BLaER1 treated with 17β-estradiol and CSF1 and Interleukin-3, amounts not matched to agents 10 nM and 100 nM (cell line): ENCODE data around the gene NOL8.
A peak's percentile ranks its signal among the peaks of the same experiment; 100 is the strongest.

Experiments
- H3K27ac ChIP-seq, 11 experiments: shearing (Covaris generic); formaldehyde crosslinking; 2 replicates each; pipeline ENCODE4 v1.8.1; 2022
- H3K27me3 ChIP-seq, 11 experiments: shearing (Covaris generic); formaldehyde crosslinking; 2 replicates each; pipeline ENCODE4 v1.8.1; 2022
- H3K36me3 ChIP-seq, 11 experiments: shearing (Covaris generic); formaldehyde crosslinking; 2 replicates each; pipeline ENCODE4 v1.8.1; 2022
- H3K4me1 ChIP-seq, 10 experiments: shearing (Covaris generic); formaldehyde crosslinking; 2 replicates each; pipeline ENCODE4 v1.8.1; 2022
- H3K4me2 ChIP-seq, 11 experiments: shearing (Covaris generic); formaldehyde crosslinking; 2 replicates each; pipeline ENCODE4 v1.8.1; 2022
- H3K4me3 ChIP-seq, 10 experiments: shearing (Covaris generic); formaldehyde crosslinking; 2 replicates each; pipeline ENCODE4 v1.8.1; 2022
- H3K9ac ChIP-seq, 11 experiments: shearing (Covaris generic); formaldehyde crosslinking; 2 replicates each; pipeline ENCODE4 v1.8.1; 2022
- H3K9me3 ChIP-seq, 11 experiments: shearing (Covaris generic); formaldehyde crosslinking; replicated peaks in 1 of 11; 2 replicates each; pipeline ENCODE4 v1.8.1; 2022
- H4K20me1 ChIP-seq, 11 experiments: shearing (Covaris generic); formaldehyde crosslinking; 2 replicates each; pipeline ENCODE4 v1.8.1; 2022
- Cebpa-rat ChIP-seq, 11 experiments: shearing (Covaris generic); IDR thresholded peaks; 2 replicates each; pipeline ENCODE4 v1.8.1; 2022

Gene NOL8

DNA sequence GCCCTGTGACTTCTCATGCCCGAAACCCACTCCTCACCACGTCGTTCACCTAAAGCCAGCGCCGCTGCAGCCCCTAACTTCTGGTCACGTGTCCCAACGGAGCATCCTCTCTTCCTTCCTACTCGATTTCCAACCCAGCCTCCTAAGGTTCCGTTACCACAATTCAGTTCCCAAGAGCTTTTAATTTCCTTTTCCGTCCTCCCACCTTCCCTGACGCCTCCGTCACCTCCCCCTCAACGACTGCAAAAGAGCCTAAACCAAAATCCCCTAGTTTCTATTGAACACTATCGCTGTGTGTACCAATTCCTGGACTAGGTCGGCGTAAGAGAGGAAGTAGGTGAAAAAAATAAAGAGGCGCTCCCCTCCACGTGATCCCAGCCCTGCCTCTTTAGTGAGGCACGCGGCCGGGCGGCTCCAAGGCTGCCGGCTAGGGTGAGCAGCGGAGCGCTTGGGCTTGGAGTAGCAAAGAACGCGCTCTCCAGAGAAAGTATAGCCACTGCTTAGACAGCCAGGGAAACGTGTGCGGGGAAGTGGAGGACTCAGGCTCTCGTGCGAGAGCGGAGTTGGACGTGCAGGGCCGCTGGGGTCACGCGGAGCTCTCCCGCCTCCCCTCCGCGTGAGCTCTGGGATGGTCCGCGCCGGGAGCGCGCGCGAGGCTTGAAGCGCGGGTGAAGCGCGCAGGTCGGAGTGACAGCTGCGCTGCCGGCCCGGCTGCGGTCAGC is at the start of gene NOL8, which contains the start of gene CENPP:
Gene NOL8 (minus strand): TSS at position 82 of the 722 bp plus-strand sequence. CDS start 1,189 bp downstream, outside the sequence.
Gene CENPP (plus strand): TSS at position 685 of the 722 bp plus-strand sequence.
- Histone ChIP-seq H3K27me3 (no peaks in the 10 kb centered on the region), H4K20me1 (0 out of 22 replicates have a peak, but pooled peaks cover 0 to 5% (median 0%) of the 10 kb centered on the region in 11 experiments), H3K4me3 (peak within 1 kb of the TSS; percentile 67 to 96 (median 82)), H3K27ac (peak within 1 kb of the TSS; percentile 94 to 100 (median 99)), H3K9ac (peak within 1 kb of the TSS; percentile 91 to 100 (median 99)), H3K9me3 (no peaks in the 10 kb centered on the region), H3K4me1 (peaks cover 29 to 41% (median 33%) of the 10 kb centered on the region in 10 experiments), H3K36me3 (peaks cover 28 to 35% (median 29%) of the 10 kb centered on the region in 11 experiments), H3K4me2 (peak within 1 kb of the TSS; percentile 79 to 95 (median 86))
- TF ChIP-seq Cebpa-rat (IDR thresholded peaks at IDR 0.05) = no peak

DNA sequence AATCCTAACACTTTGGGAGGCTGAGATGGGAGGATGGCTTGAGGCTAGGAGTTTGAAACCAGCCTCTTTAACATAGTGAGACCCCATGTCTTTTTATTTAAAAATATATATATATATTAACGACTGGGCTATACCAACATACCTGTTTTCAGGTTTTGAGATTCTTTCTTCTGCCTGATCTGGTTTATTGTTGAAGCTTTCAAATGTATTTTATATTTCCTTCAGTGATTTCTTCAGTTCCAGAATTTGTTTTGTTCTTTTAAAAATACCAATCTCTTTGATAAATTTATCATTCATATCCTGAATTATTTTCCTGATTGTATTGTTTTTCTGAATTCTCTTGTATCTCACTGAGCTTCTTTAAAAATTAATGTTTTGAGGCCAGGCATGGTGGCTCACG is 48.0 kb upstream of the NOL8 start:
- H4K20me1 ChIP-seq = no peaks in the 10 kb centered on the region
- H3K36me3 ChIP-seq = peaks cover 8 to 63% (median 36%) of the 10 kb centered on the region in 11 experiments; a peak in 20 of 22 replicates
- no peak overlapping the region for H3K27ac ChIP-seq
- no peak overlapping the region; a peak in 4 of 20 replicates for H3K4me3 ChIP-seq
- no peaks in the 10 kb centered on the region for H3K27me3 ChIP-seq
- no peak for TF ChIP-seq Cebpa-rat (IDR thresholded peaks at IDR 0.05)
- H3K9me3 ChIP-seq = peaks cover 33 to 51% (median 45%) of the 10 kb centered on the region in 11 experiments
- H3K4me2 ChIP-seq = no peak overlapping the region
- no peak overlapping the region for H3K9ac ChIP-seq
- H3K4me1 ChIP-seq = no peaks in the 10 kb centered on the region

DNA sequence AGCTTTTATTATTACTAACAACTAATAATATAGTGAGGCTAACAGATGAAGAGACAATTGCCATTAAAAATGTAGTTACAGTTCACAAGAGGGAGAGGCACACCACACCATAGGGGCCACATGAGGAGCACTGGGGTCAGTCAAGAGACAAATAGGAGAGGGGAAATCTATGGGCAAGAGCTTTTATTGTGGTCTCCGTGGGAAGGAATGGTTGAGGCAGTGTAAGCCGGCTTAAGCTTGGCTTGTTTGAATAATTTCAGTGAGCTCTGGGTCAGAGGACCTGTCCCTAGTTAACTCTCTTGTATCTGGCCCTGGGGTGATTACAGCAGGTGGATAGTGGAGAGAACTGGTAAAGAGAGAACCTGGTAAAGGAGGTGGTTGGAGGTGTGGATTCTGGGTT is 43.9 kb upstream of the NOL8 start:
- TF ChIP-seq Cebpa-rat (IDR thresholded peaks at IDR 0.05) = no peak
- Histone ChIP-seq H3K27ac (no peak overlapping the region), H3K4me2 (no peak overlapping the region), H3K4me1 (no peaks in the 10 kb centered on the region), H3K27me3 (no peaks in the 10 kb centered on the region), H3K4me3 (no peak overlapping the region), H3K9me3 (peaks cover 18 to 27% (median 25%) of the 10 kb centered on the region in 11 experiments), H3K36me3 (peaks cover 14 to 75% (median 49%) of the 10 kb centered on the region in 11 experiments; a peak in 20 of 22 replicates), H3K9ac (no peak overlapping the region), H4K20me1 (no peaks in the 10 kb centered on the region)

DNA sequence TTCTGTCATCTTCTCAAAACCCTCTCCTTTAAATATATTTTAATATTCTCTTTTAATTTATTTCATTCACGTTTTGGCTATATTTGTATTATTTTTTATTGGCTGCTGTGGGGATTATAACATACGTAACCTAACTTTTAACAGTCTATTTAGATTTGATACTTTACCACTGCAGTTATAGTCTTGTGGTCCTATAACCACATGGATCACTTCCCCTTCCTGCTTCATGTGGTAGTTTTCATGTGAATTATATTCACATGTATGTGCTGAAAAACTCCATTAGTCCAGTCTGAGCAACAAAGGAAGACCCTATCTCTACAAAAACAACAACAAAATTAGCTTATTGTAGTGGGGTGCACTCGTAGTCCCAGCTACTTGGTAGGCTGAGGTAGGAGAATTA is 34.9 kb upstream of the NOL8 start:
- Histone ChIP-seq H3K9me3 (peaks cover 21 to 41% (median 25%) of the 10 kb centered on the region in 11 experiments), H3K27ac (0 out of 22 replicates have a peak overlapping the region, but pooled peaks of 2 of the 11 experiments have one; percentile 1 to 21), H3K9ac (no peak overlapping the region), H3K27me3 (no peaks in the 10 kb centered on the region), H4K20me1 (no peaks in the 10 kb centered on the region), H3K4me1 (peaks cover 9 to 12% (median 11%) of the 10 kb centered on the region in 10 experiments; a peak in 19 of 20 replicates), H3K4me2 (peak overlapping the region; percentile 10 to 54 (median 40); a peak in 18 of 22 replicates), H3K36me3 (peaks cover 6 to 38% (median 28%) of the 10 kb centered on the region in 11 experiments; a peak in 20 of 22 replicates), H3K4me3 (no peak overlapping the region)
- no peak for TF ChIP-seq Cebpa-rat (IDR thresholded peaks at IDR 0.05)

GRCh38 chr9:92359394-92359995 is 34.3 kb upstream of the NOL8 start:
- Histone ChIP-seq H3K4me1 (peaks cover 9 to 12% (median 11%) of the 10 kb centered on the region in 10 experiments; a peak in 19 of 20 replicates), H3K27me3 (no peaks in the 10 kb centered on the region), H3K27ac (0 out of 22 replicates have a peak overlapping the region, but pooled peaks of 2 of the 11 experiments have one; percentile 4 to 10), H3K4me2 (peak overlapping the region in 9 of 11 experiments; percentile 10 to 54 (median 43); a peak in 15 of 22 replicates), H3K36me3 (peaks cover 9 to 38% (median 28%) of the 10 kb centered on the region in 11 experiments; a peak in 21 of 22 replicates), H3K4me3 (no peak overlapping the region), H4K20me1 (no peaks in the 10 kb centered on the region), H3K9ac (0 out of 22 replicates have a peak overlapping the region, but pooled peaks of 1 of the 11 experiments have one; percentile 24), H3K9me3 (peaks cover 27 to 47% (median 31%) of the 10 kb centered on the region in 11 experiments)
- TF ChIP-seq Cebpa-rat (IDR thresholded peaks at IDR 0.05) = no peak

DNA sequence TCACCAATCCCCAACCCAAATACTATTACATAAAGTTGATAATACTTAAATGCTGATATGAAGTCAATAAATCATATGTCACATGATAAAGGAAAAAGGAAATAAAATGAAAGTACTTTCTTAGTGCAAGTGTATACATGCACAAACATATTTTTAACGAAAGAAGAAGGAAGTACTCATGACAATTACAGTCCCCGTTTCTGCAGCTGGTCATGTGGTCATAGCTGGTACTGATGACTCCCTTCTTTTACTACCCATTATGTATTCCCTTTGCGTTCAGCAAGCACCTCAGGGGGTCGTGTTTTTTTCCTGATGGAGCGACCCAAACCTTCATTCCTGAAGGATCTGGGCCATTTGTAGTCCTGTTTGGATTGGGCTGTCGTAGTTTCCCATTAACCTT is 27.9 kb upstream of the NOL8 start:
- Histone ChIP-seq H3K9ac (no peak overlapping the region), H3K4me2 (no peak overlapping the region), H4K20me1 (no peaks in the 10 kb centered on the region), H3K27ac (no peak overlapping the region), H3K9me3 (peaks cover 39 to 51% (median 47%) of the 10 kb centered on the region in 11 experiments), H3K27me3 (no peaks in the 10 kb centered on the region), H3K36me3 (peaks cover 23 to 83% (median 63%) of the 10 kb centered on the region in 11 experiments), H3K4me1 (no peaks in the 10 kb centered on the region), H3K4me3 (no peak overlapping the region)
- TF ChIP-seq Cebpa-rat (IDR thresholded peaks at IDR 0.05) = no peak

DNA sequence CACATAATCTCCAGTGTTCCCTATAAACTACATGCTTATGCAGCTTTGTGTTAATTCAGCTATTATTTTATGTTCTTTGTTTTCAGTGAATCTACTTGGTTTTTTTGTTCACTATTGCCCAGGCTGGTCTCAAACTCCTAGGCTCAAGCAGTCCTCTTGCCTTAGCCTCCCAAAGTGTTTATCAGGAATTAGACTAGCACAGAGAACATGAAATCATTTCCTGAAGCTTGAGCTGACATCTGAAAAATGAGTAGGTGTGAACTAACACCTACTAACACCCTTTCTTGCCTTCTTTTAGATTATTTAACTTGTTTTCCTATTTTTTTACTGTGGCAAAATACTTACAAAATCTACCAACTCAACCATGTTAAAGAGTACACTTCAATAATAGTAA is 25.6 kb upstream of the NOL8 start:
- Histone ChIP-seq H3K9me3 (peaks cover 27 to 33% (median 30%) of the 10 kb centered on the region in 11 experiments), H3K4me3 (no peak overlapping the region), H3K9ac (no peak overlapping the region), H3K27me3 (no peaks in the 10 kb centered on the region), H3K36me3 (peaks cover 19 to 97% (median 70%) of the 10 kb centered on the region in 11 experiments; a peak in 21 of 22 replicates), H3K27ac (no peak overlapping the region), H3K4me2 (no peak overlapping the region), H3K4me1 (no peaks in the 10 kb centered on the region), H4K20me1 (no peaks in the 10 kb centered on the region)
- TF ChIP-seq Cebpa-rat (IDR thresholded peaks at IDR 0.05) = no peak

DNA sequence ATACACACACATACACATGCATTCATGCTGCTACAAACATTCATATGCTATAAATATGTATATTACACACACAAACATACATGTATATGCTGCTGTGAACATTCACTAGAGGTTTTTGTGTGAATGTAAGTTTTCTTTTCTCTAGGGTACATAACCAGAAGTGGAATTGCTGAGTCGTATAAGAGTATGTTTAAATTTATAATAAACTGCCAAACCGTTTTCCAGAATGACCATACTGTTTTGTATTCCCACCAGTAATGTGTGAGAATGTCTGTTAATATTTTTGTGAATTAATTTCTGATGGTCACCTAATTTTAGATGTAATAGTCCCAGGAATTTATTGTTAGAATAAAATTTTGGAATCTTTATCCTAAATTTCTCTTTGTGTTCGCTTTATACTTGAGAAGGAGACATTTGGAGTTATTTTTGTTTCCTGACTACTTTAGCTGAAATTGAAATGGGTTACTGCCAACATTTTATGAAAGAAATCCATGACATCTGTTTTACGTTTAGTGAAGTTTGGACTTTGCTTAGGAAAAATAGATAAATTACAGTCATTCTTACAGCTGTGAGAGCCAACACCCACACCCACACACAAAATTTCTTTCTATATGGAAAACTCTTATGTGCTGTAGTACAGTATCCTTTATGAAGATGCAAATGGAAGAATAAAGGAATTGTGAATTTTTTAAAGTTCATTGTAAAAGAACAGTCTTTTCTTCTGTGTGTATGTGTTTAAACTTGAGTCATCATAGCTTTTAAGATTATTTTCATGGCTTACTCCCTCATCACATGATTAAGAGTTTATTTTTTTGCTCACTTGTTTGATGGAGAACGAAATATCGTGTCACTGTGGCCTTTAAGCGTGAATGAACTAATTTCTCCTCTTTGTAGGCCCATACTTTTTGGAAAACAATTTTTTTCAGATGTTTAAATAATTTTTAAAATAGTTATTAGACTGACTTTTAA is 24.9 kb upstream of the NOL8 start:
- no peak overlapping the region for H3K9ac ChIP-seq
- H3K9me3 ChIP-seq = peaks cover 20 to 27% (median 24%) of the 10 kb centered on the region in 11 experiments
- H3K36me3 ChIP-seq = peaks cover 19 to 92% (median 70%) of the 10 kb centered on the region in 11 experiments; a peak in 21 of 22 replicates
- H4K20me1 ChIP-seq = no peaks in the 10 kb centered on the region
- no peak overlapping the region for H3K4me3 ChIP-seq
- H3K4me1 ChIP-seq = no peaks in the 10 kb centered on the region
- H3K27me3 ChIP-seq = no peaks in the 10 kb centered on the region
- no peak overlapping the region for H3K4me2 ChIP-seq
- no peak overlapping the region for H3K27ac ChIP-seq
- no peak for TF ChIP-seq Cebpa-rat (IDR thresholded peaks at IDR 0.05)
